HEK293 (cell line): Measurements from ENCODE around the gene ASPHD1.
A peak's percentile ranks its signal among the peaks of the same experiment; 100 is the strongest.

Source experiments
- BCL11B ChIP-seq: fragments of 450-650 bp; formaldehyde crosslinking; IDR thresholded peaks from 2 replicates; pipeline ENCODE4 v1.5.1; 2016; ENCODE audit warnings: low read depth, missing biosample characterization, missing genetic modification characterization
- MYNN ChIP-seq: fragments of 450-650 bp; formaldehyde crosslinking; IDR thresholded peaks from 2 replicates; pipeline ENCODE4 v1.5.1; 2016; ENCODE audit warnings: missing biosample characterization, missing genetic modification characterization, borderline replicate concordance
- SETDB1 ChIP-seq: IDR thresholded peaks from one replicate; pipeline ENCODE4 v1.6.1; 2017; ENCODE audit warnings: mild to moderate bottlenecking, low read length, moderate library complexity, mixed read lengths; ENCODE audit not compliant: insufficient read length
- TCF7L2 ChIP-seq: IDR thresholded peaks from 2 replicates; pipeline ENCODE4 v1.6.1; 2011; ENCODE audit warnings: low read depth, mild to moderate bottlenecking, inconsistent platforms, low read length, moderate library complexity, borderline replicate concordance
- ZNF10 ChIP-seq: fragments of 450-650 bp; formaldehyde crosslinking; IDR thresholded peaks from 2 replicates; pipeline ENCODE4 v1.5.1; 2017; ENCODE audit warnings: missing biosample characterization, missing genetic modification characterization
- ZNF175 ChIP-seq: fragments of 450-650 bp; formaldehyde crosslinking; IDR thresholded peaks from 2 replicates; pipeline ENCODE4 v1.5.1; 2016; ENCODE audit warnings: missing biosample characterization, missing genetic modification characterization
- ZNF184 ChIP-seq: fragments of 450-650 bp; IDR thresholded peaks from 2 replicates; pipeline ENCODE4 v1.5.1; 2018; ENCODE audit warnings: missing biosample characterization, mild to moderate bottlenecking, missing genetic modification characterization
- ZNF214 ChIP-seq: fragments of 450-650 bp; formaldehyde crosslinking; IDR thresholded peaks from 2 replicates; pipeline ENCODE4 v1.5.1; 2017; ENCODE audit warnings: missing biosample characterization, mild to moderate bottlenecking, missing genetic modification characterization, borderline replicate concordance
- ZNF221 ChIP-seq: fragments of 450-650 bp; formaldehyde crosslinking; IDR thresholded peaks from 2 replicates; pipeline ENCODE4 v1.5.1; 2017; ENCODE audit warnings: missing biosample characterization, missing genetic modification characterization, borderline replicate concordance
- ZNF366 ChIP-seq: fragments of 450-650 bp; formaldehyde crosslinking; conservative IDR thresholded peaks from 2 replicates; pipeline ENCODE4 v1.5.1; 2016; ENCODE audit warnings: missing biosample characterization, missing genetic modification characterization
- ZNF416 ChIP-seq: fragments of 450-650 bp; formaldehyde crosslinking; IDR thresholded peaks from 2 replicates; pipeline ENCODE4 v1.5.1; 2016; ENCODE audit warnings: missing biosample characterization, missing genetic modification characterization
- ZNF48 ChIP-seq: fragments of 450-650 bp; formaldehyde crosslinking; IDR thresholded peaks from 2 replicates; pipeline ENCODE4 v1.5.1; 2016; ENCODE audit warnings: missing biosample characterization, missing genetic modification characterization
- ZNF510 ChIP-seq: fragments of 450-650 bp; formaldehyde crosslinking; IDR thresholded peaks from 2 replicates; pipeline ENCODE4 v1.5.1; 2018; ENCODE audit warnings: mild to moderate bottlenecking, missing genetic modification characterization, missing biosample characterization; ENCODE audit not compliant: insufficient replicate concordance
- ZNF544 ChIP-seq: fragments of 450-650 bp; formaldehyde crosslinking; IDR thresholded peaks from 2 replicates; pipeline ENCODE4 v1.5.0; 2017; ENCODE audit warnings: missing biosample characterization, missing genetic modification characterization
- ZNF558 ChIP-seq: fragments of 450-650 bp; formaldehyde crosslinking; IDR thresholded peaks from 2 replicates; pipeline ENCODE4 v1.5.1; 2016; ENCODE audit warnings: missing biosample characterization, missing genetic modification characterization
- ZNF561 ChIP-seq: fragments of 450-650 bp; IDR thresholded peaks from 2 replicates; pipeline ENCODE4 v1.5.1; 2018; ENCODE audit warnings: missing biosample characterization, missing genetic modification characterization, borderline replicate concordance
- ZNF596 ChIP-seq: fragments of 450-650 bp; IDR thresholded peaks from 2 replicates; pipeline ENCODE4 v1.5.0; 2018; ENCODE audit warnings: missing biosample characterization, mild to moderate bottlenecking, missing genetic modification characterization, moderate library complexity
- ZNF654 ChIP-seq: fragments of 450-650 bp; formaldehyde crosslinking; IDR thresholded peaks from 2 replicates; pipeline ENCODE4 v1.5.1; 2016; ENCODE audit warnings: low read depth, missing biosample characterization, missing genetic modification characterization
- ZNF677 ChIP-seq: fragments of 450-650 bp; IDR thresholded peaks from 2 replicates; pipeline ENCODE4 v1.5.0; 2018; ENCODE audit warnings: missing biosample characterization, mild to moderate bottlenecking, missing genetic modification characterization, moderate library complexity
- ZNF707 ChIP-seq: fragments of 450-650 bp; formaldehyde crosslinking; IDR thresholded peaks from 2 replicates; pipeline ENCODE4 v1.5.1; 2016; ENCODE audit warnings: missing biosample characterization, missing genetic modification characterization
- ZNF76 ChIP-seq: fragments of 450-650 bp; formaldehyde crosslinking; IDR thresholded peaks from 2 replicates; pipeline ENCODE4; 2016; ENCODE audit warnings: low read depth, missing biosample characterization, missing genetic modification characterization, borderline replicate concordance
- ZNF777 ChIP-seq: fragments of 450-650 bp; formaldehyde crosslinking; IDR thresholded peaks from 2 replicates; pipeline ENCODE4 v1.5.1; 2017; ENCODE audit warnings: missing biosample characterization, missing genetic modification characterization, borderline replicate concordance
- TF ChIP-seq, protein P1 (sequence below): fragments of 450-650 bp; IDR thresholded peaks from 2 replicates; pipeline ENCODE4 v1.5.1; 2018; ENCODE audit warnings: missing biosample characterization, mild to moderate bottlenecking, missing genetic modification characterization
- TF ChIP-seq, protein P2 (sequence below): fragments of 450-650 bp; formaldehyde crosslinking; IDR thresholded peaks from 2 replicates; pipeline ENCODE4 v1.5.1; 2016; ENCODE audit warnings: missing biosample characterization, missing genetic modification characterization, low read depth
- TF ChIP-seq, protein P3 (sequence below): fragments of 450-650 bp; formaldehyde crosslinking; conservative IDR thresholded peaks from 2 replicates; pipeline ENCODE4 v1.5.1; 2016; ENCODE audit warnings: low read depth, missing biosample characterization, missing genetic modification characterization
- TF ChIP-seq, protein P4 (sequence below): fragments of 450-650 bp; formaldehyde crosslinking; IDR thresholded peaks from 2 replicates; pipeline ENCODE4 v1.5.1; 2017; ENCODE audit warnings: missing biosample characterization, missing genetic modification characterization
- TF ChIP-seq, protein P5 (sequence below): fragments of 450-650 bp; formaldehyde crosslinking; conservative IDR thresholded peaks from 2 replicates; pipeline ENCODE4 v1.5.1; 2016; ENCODE audit warnings: low read depth, missing biosample characterization, missing genetic modification characterization

Gene ASPHD1

DNA sequence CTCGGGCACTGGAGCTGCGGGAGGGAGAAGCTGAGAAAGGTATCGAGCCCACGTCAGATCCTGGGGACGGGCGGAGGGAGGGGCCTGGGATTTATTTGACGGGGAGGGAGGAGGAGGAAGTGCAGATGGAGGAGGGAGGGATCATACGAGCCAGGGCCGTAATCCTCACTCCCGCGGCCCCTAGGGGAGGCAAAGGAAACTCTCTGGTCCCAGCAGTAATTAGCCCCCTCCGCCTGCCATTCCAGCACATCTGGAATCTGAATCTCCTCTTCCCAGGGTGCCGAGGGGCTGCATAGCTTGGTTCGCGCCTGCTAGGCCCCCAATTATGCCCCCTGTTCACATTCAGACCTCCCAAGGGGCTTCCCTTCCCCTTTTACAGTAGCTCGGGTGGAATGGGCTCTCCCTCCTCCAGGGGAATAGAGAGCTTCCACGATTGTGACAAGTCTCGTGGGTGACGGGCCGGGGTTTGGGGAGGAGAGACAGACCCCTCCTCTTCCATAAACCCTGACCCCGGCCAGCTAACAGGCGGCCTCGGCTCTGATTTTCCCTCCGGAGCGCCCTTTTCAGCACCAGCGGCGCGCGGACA, 679 bp upstream of the ASPHD1 start, which contains the start of gene SEZ6L2 (continued):
- TF ChIP-seq, protein P1, sequence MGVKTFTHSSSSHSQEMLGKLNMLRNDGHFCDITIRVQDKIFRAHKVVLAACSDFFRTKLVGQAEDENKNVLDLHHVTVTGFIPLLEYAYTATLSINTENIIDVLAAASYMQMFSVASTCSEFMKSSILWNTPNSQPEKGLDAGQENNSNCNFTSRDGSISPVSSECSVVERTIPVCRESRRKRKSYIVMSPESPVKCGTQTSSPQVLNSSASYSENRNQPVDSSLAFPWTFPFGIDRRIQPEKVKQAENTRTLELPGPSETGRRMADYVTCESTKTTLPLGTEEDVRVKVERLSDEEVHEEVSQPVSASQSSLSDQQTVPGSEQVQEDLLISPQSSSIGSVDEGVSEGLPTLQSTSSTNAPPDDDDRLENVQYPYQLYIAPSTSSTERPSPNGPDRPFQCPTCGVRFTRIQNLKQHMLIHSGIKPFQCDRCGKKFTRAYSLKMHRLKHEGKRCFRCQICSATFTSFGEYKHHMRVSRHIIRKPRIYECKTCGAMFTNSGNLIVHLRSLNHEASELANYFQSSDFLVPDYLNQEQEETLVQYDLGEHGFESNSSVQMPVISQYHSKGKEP (tag by site-specific recombination): no peak
- no peak for TF ChIP-seq ZNF48 (tag by site-specific recombination)
- no peak for TF ChIP-seq ZNF677 (tag by site-specific recombination)
- TF ChIP-seq, protein P2, sequence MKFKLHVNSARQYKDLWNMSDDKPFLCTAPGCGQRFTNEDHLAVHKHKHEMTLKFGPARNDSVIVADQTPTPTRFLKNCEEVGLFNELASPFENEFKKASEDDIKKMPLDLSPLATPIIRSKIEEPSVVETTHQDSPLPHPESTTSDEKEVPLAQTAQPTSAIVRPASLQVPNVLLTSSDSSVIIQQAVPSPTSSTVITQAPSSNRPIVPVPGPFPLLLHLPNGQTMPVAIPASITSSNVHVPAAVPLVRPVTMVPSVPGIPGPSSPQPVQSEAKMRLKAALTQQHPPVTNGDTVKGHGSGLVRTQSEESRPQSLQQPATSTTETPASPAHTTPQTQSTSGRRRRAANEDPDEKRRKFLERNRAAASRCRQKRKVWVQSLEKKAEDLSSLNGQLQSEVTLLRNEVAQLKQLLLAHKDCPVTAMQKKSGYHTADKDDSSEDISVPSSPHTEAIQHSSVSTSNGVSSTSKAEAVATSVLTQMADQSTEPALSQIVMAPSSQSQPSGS: no peak
- peak; percentile 8; the same call in 1 of the 2 replicates for TF ChIP-seq ZNF10 (tag by site-specific recombination)
- no peak for TF ChIP-seq ZNF544 (tag by site-specific recombination)
- TF ChIP-seq TCF7L2: no peak
- TF ChIP-seq ZNF184 (tag by site-specific recombination): no peak
- TF ChIP-seq BCL11B: no peak
- TF ChIP-seq ZNF76: no peak
- no peak for TF ChIP-seq ZNF214 (tag by site-specific recombination)
- TF ChIP-seq ZNF707 (tag by site-specific recombination): no peak
- 0 out of 2 replicates have a peak, but pooled peaks have one; percentile 8 for TF ChIP-seq ZNF596 (tag by site-specific recombination)
- TF ChIP-seq ZNF416: no peak
- no peak for TF ChIP-seq ZNF654 (tag by site-specific recombination)
- peak; percentile 88 for TF ChIP-seq ZNF366 (tag by site-specific recombination)
- TF ChIP-seq ZNF510 (tag by site-specific recombination): no peak
- TF ChIP-seq, protein P3, sequence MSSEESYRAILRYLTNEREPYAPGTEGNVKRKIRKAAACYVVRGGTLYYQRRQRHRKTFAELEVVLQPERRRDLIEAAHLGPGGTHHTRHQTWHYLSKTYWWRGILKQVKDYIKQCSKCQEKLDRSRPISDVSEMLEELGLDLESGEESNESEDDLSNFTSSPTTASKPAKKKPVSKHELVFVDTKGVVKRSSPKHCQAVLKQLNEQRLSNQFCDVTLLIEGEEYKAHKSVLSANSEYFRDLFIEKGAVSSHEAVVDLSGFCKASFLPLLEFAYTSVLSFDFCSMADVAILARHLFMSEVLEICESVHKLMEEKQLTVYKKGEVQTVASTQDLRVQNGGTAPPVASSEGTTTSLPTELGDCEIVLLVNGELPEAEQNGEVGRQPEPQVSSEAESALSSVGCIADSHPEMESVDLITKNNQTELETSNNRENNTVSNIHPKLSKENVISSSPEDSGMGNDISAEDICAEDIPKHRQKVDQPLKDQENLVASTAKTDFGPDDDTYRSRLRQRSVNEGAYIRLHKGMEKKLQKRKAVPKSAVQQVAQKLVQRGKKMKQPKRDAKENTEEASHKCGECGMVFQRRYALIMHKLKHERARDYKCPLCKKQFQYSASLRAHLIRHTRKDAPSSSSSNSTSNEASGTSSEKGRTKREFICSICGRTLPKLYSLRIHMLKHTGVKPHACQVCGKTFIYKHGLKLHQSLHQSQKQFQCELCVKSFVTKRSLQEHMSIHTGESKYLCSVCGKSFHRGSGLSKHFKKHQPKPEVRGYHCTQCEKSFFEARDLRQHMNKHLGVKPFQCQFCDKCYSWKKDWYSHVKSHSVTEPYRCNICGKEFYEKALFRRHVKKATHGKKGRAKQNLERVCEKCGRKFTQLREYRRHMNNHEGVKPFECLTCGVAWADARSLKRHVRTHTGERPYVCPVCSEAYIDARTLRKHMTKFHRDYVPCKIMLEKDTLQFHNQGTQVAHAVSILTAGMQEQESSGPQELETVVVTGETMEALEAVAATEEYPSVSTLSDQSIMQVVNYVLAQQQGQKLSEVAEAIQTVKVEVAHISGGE: peak; percentile 73
- TF ChIP-seq ZNF221 (tag by site-specific recombination): no peak
- 0 out of 2 replicates have a peak, but pooled peaks have one; percentile 23 for TF ChIP-seq ZNF561 (tag by site-specific recombination)
- no peak for TF ChIP-seq ZNF777 (tag by site-specific recombination)
- no peak for TF ChIP-seq SETDB1
- TF ChIP-seq ZNF558: no peak
- no peak for TF ChIP-seq MYNN (tag by site-specific recombination)
- TF ChIP-seq, protein P4, sequence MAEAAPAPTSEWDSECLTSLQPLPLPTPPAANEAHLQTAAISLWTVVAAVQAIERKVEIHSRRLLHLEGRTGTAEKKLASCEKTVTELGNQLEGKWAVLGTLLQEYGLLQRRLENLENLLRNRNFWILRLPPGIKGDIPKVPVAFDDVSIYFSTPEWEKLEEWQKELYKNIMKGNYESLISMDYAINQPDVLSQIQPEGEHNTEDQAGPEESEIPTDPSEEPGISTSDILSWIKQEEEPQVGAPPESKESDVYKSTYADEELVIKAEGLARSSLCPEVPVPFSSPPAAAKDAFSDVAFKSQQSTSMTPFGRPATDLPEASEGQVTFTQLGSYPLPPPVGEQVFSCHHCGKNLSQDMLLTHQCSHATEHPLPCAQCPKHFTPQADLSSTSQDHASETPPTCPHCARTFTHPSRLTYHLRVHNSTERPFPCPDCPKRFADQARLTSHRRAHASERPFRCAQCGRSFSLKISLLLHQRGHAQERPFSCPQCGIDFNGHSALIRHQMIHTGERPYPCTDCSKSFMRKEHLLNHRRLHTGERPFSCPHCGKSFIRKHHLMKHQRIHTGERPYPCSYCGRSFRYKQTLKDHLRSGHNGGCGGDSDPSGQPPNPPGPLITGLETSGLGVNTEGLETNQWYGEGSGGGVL (tag by site-specific recombination): peak; percentile 96
- no peak for TF ChIP-seq ZNF175 (tag by site-specific recombination)
- TF ChIP-seq, protein P5, sequence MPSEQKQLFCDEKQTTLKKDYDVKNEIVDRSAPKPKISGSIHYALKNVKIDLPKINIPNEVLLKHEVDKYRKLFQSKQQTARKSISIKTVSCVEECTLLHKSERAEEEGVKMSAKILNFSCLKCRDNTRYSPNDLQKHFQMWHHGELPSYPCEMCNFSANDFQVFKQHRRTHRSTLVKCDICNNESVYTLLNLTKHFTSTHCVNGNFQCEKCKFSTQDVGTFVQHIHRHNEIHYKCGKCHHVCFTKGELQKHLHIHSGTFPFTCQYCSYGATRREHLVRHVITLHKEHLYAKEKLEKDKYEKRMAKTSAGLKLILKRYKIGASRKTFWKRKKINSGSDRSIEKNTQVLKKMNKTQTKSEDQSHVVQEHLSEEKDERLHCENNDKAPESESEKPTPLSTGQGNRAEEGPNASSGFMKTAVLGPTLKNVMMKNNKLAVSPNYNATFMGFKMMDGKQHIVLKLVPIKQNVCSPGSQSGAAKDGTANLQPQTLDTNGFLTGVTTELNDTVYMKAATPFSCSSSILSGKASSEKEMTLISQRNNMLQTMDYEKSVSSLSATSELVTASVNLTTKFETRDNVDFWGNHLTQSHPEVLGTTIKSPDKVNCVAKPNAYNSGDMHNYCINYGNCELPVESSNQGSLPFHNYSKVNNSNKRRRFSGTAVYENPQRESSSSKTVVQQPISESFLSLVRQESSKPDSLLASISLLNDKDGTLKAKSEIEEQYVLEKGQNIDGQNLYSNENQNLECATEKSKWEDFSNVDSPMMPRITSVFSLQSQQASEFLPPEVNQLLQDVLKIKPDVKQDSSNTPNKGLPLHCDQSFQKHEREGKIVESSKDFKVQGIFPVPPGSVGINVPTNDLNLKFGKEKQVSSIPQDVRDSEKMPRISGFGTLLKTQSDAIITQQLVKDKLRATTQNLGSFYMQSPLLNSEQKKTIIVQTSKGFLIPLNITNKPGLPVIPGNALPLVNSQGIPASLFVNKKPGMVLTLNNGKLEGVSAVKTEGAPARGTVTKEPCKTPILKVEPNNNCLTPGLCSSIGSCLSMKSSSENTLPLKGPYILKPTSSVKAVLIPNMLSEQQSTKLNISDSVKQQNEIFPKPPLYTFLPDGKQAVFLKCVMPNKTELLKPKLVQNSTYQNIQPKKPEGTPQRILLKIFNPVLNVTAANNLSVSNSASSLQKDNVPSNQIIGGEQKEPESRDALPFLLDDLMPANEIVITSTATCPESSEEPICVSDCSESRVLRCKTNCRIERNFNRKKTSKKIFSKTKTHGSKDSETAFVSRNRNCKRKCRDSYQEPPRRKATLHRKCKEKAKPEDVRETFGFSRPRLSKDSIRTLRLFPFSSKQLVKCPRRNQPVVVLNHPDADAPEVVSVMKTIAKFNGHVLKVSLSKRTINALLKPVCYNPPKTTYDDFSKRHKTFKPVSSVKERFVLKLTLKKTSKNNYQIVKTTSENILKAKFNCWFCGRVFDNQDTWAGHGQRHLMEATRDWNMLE (tag by site-specific recombination): no peak
